Peyer's patch (tissue), 4 donors: ENCODE measurements around the gene FUT8. TPM values are rescaled to one million over a fixed set of nuclear protein-coding genes. Genes with fewer than 3 reads are reported as not detected.
"Not testable (repeated sequence)": the region's sequence is repeated elsewhere in the genome, so short reads cannot be mapped to it uniquely, and the experiment has no call there.

Experiments
- DNase-seq, 3 donors: peaks; one replicate each; pipeline ENCODE4 v3.0.0-alpha.2; 2017 to 2019
- H3K27ac ChIP-seq, 4 donors: fragments of 200-600 bp; sonication (generic); one replicate each; pipeline ENCODE4 v1.5.1; 2016 to 2019
- H3K27me3 ChIP-seq, 2 donors: fragments of 200-600 bp; sonication (generic); one replicate each; pipeline ENCODE4 v1.5.1; 2019
- H3K36me3 ChIP-seq, 3 donors: fragments of 200-600 bp; sonication (generic); one replicate each; pipeline ENCODE4 v1.5.1; 2016 to 2019
- H3K4me1 ChIP-seq, 4 donors: fragments of 200-600 bp; sonication (generic); one replicate each; pipeline ENCODE4 v1.5.1; 2016 to 2019
- H3K4me3 ChIP-seq, 4 donors: fragments of 200-600 bp; sonication (generic); 1 replicate in 3 of 4; 2 replicates in 1 of 4; pipeline ENCODE4 v1.5.1; 2016 to 2019; ENCODE audit warnings: mild to moderate bottlenecking in 1 of 4
- H3K9me3 ChIP-seq, 4 donors: fragments of 200-600 bp; sonication (generic); one replicate each; pipeline ENCODE4 v1.5.1; 2016 to 2019; ENCODE audit warnings: mild to moderate bottlenecking in 1 of 4
- CTCF ChIP-seq, 6 experiments: fragments of 450-650 bp in 4 of 6; fragments of 200-600 bp in 2 of 6; sonication (generic) in 1 of 6; IDR thresholded peaks; one replicate each; pipeline ENCODE4 v1.5.1; 2017 to 2019; ENCODE audit warnings: antibody characterized with exemption in 6 of 6, mild to moderate bottlenecking in 3 of 6, moderate library complexity in 1 of 6
- POLR2A ChIP-seq, 2 donors: fragments of 450-650 bp; IDR thresholded peaks; one replicate each; pipeline ENCODE4 v1.5.1; 2017; ENCODE audit warnings: antibody characterized with exemption in 2 of 2, mild to moderate bottlenecking in 2 of 2, moderate library complexity in 2 of 2
- total RNA-seq, 4 donors: library from RNA; depleted of rRNA; stranded (reverse); fragments of >200 nt; gene quantifications; one replicate each; pipeline ENCODE4 v1.1.0, GENCODE V29; 2016

Gene FUT8
- total RNA-seq, 4 donors from 2014 or later: 46.4 to 126 (median 55.9) TPM

- DNase-seq: no peak
- Histone ChIP-seq H3K27me3 (no peaks in the 10 kb centered on the region), H3K9me3 (no peaks in the 10 kb centered on the region), H3K27ac (no peak overlapping the region), H3K36me3 (no peaks in the 10 kb centered on the region), H3K4me1 (no peaks in the 10 kb centered on the region), H3K4me3 (no peak overlapping the region)
- TF ChIP-seq CTCF (IDR thresholded peaks at IDR 0.05): no peak
- no peak for TF ChIP-seq POLR2A (IDR thresholded peaks at IDR 0.05)
These were observed 284.3 kb downstream of the FUT8 start for GRCh38 chr14:65696801-65697200.

GRCh38 chr14:65703521-65703920 lies 291.0 kb downstream of the FUT8 start:
- H3K9me3 ChIP-seq: no peaks in the 10 kb centered on the region
- no peaks in the 10 kb centered on the region for H3K4me1 ChIP-seq
- H3K27ac ChIP-seq: no peak overlapping the region
- no peaks in the 10 kb centered on the region for H3K27me3 ChIP-seq
- no peak for DNase-seq
- no peak for TF ChIP-seq POLR2A (IDR thresholded peaks at IDR 0.05)
- no peak for TF ChIP-seq CTCF (IDR thresholded peaks at IDR 0.05)
- no peaks in the 10 kb centered on the region for H3K36me3 ChIP-seq
- no peak overlapping the region for H3K4me3 ChIP-seq

- H3K4me3 ChIP-seq: no peak overlapping the region
- no peak for TF ChIP-seq POLR2A (IDR thresholded peaks at IDR 0.05)
- no peak for TF ChIP-seq CTCF (IDR thresholded peaks at IDR 0.05)
- no peaks in the 10 kb centered on the region for H3K4me1 ChIP-seq
- no peak for DNase-seq
- no peaks in the 10 kb centered on the region for H3K9me3 ChIP-seq
- no peaks in the 10 kb centered on the region for H3K36me3 ChIP-seq
- H3K27me3 ChIP-seq: no peaks in the 10 kb centered on the region
- no peak overlapping the region for H3K27ac ChIP-seq
These were observed 291.5 kb downstream of the FUT8 start for GRCh38 chr14:65703996-65704395.

- Histone ChIP-seq H3K4me1 (no peaks in the 10 kb centered on the region), H3K27me3 (no peaks in the 10 kb centered on the region), H3K9me3 (no peaks in the 10 kb centered on the region), H3K4me3 (no peak overlapping the region), H3K36me3 (no peaks in the 10 kb centered on the region), H3K27ac (no peak overlapping the region)
- no peak for DNase-seq
- TF ChIP-seq CTCF (IDR thresholded peaks at IDR 0.05): no peak
- no peak for TF ChIP-seq POLR2A (IDR thresholded peaks at IDR 0.05)
These were observed 291.9 kb downstream of the FUT8 start for GRCh38 chr14:65704437-65704836.

- Histone ChIP-seq H3K27me3 (no peaks in the 10 kb centered on the region), H3K9me3 (no peaks in the 10 kb centered on the region), H3K36me3 (no peaks in the 10 kb centered on the region), H3K4me3 (no peak overlapping the region), H3K27ac (no peak overlapping the region), H3K4me1 (no peaks in the 10 kb centered on the region)
- no peak for DNase-seq
- TF ChIP-seq CTCF (IDR thresholded peaks at IDR 0.05) (no peak), POLR2A (IDR thresholded peaks at IDR 0.05) (no peak)
These were observed 292.3 kb downstream of the FUT8 start for GRCh38 chr14:65704850-65705249.

GRCh38 chr14:65709576-65709975 lies 297.0 kb downstream of the FUT8 start:
- DNase-seq: no peak
- H3K27me3 ChIP-seq: no peaks in the 10 kb centered on the region
- H3K36me3 ChIP-seq: no peaks in the 10 kb centered on the region
- peaks cover 0 to 3% (median 0%) of the 10 kb centered on the region in 4 donors for H3K9me3 ChIP-seq
- H3K4me3 ChIP-seq: no peak overlapping the region
- no peak overlapping the region for H3K27ac ChIP-seq
- TF ChIP-seq CTCF (IDR thresholded peaks at IDR 0.05) (no peak), POLR2A (IDR thresholded peaks at IDR 0.05) (no peak)
- H3K4me1 ChIP-seq: no peaks in the 10 kb centered on the region

- not testable (repeated sequence) for DNase-seq, H3K4me3 ChIP-seq, H3K27ac ChIP-seq, H3K27me3 ChIP-seq, H3K4me1 ChIP-seq, H3K36me3 ChIP-seq
- H3K9me3 ChIP-seq: peaks cover 0 to 16% (median 0%) of the 10 kb centered on the region in 4 donors
These were observed 304.3 kb downstream of the FUT8 start for GRCh38 chr14:65716813-65717212.

- H3K27ac ChIP-seq, H3K27me3 ChIP-seq, H3K36me3 ChIP-seq, H3K4me1 ChIP-seq, H3K4me3 ChIP-seq, DNase-seq: not testable (repeated sequence)
- H3K9me3 ChIP-seq: peaks cover 0 to 16% (median 0%) of the 10 kb centered on the region in 4 donors
These were observed 304.9 kb downstream of the FUT8 start for GRCh38 chr14:65717384-65717915.
